GM10266 (cell line): Measurements from ENCODE around the gene SLC39A5.
"Not testable (repeated sequence)": the region's sequence is repeated elsewhere in the genome, so short reads cannot be mapped to it uniquely, and the experiment has no call there.

Experiments used
- DNase-seq: peaks from one replicate; pipeline ENCODE4 v3.0.0; 2012; ENCODE audit errors: extremely low spot score
- CTCF ChIP-seq: IDR thresholded peaks from 2 replicates; pipeline ENCODE4 v1.5.1; 2012; ENCODE audit warnings: mild to moderate bottlenecking, low read depth; ENCODE audit not compliant: control insufficient read depth, insufficient read depth; ENCODE audit errors: missing control alignments

SLC39A5 gene

GRCh38 chr12:56280849-56281248 is 51.0 kb downstream of the SLC39A5 start:
- no peak for DNase-seq
- no peak for TF ChIP-seq CTCF

GRCh38 chr12:56282030-56282429 is 52.2 kb downstream of the SLC39A5 start:
- TF ChIP-seq CTCF, result no peak
- DNase-seq, result no peak

GRCh38 chr12:56282579-56282978 is 52.7 kb downstream of the SLC39A5 start:
- TF ChIP-seq CTCF, result no peak
- DNase-seq, result no peak

- not testable (repeated sequence) for DNase-seq
Observed at GRCh38 chr12:56284263-56284662, 54.4 kb downstream of the SLC39A5 start.

- DNase-seq, result no peak
- TF ChIP-seq CTCF, result no peak
Observed at GRCh38 chr12:56286044-56286830, 56.4 kb downstream of the SLC39A5 start.
